HG02884 (cell line): Measurements from ENCODE around the gene RHOT2.

Experiments used
- ATAC-seq: cut with Tn5 transposase; IDR thresholded peaks from one replicate; pipeline ENCODE4 v1.9.1; 2021; ENCODE audit warnings: mild to moderate bottlenecking, moderate library complexity; ENCODE audit not compliant: unreplicated experiment

Gene RHOT2

DNA sequence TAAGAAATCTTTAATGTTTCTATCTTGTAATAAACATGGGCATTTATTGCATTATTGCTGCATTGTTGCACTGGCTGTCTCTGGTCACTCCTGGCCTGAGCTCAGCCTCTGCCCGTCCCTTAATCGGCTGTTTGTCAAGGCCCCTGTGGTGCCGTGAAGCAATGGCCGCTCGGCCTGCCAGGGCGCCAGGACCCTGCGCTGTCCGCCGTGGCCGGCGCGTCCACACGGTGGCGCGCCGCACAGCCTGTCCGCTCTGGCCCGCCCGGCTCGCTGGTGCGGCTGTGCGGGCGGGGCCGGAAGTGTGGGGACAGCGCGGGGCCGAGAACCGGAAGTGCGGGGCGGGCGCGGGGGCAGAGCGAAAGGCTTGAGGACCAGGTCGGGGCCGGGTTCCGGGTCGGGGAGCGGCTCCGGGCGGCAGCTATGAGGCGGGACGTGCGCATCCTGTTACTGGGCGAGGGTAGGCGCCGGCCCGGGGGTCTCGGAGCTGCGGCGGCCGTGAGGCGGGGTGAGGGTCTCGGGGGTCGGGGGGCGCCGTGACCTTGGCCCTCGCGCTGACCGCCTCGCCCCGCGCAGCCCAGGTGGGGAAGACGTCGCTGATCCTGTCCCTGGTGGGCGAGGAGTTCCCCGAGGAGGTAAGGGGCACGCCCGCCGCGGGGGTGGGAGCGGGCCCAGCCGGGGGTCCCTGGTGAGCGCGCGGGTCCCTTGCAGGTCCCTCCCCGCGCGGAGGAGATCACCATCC is at the start of gene RHOT2:
Gene RHOT2 (plus strand): TSS at position 353 of the 739 bp plus-strand sequence. CDS start 68 bp downstream, at position 421.
- peak; percentile 68 for ATAC-seq

DNA sequence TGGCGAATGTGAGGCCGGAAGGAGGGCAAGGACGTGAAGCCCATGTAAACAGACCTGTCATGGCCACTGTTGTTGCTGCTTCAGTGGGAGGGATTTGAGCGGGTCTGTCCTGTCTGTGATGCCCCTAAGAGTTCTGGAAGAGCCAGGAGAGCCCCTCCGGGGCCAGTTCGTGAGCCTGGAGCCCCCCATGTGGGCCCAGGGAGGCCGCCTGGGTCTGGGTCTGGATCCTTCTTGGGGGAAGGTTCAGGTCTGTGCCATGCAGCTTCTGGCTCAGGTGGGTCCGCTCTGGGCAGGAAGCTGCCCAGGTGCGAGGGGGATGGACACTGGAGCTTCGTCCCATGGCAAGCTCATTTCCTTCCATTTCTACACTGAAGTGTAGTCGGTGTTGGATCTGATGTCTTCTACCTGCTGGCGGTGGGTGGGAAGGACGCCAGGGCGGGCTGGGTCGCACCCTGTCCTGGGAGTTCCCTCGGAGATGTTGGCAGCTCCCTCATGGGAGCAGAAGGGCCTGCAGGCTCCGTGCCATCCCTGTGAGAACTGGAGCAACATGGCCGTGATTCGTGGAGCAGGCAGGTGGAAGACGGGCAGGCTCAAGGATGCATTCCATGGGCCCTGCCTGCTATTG is 48.3 kb upstream of the RHOT2 start:
- no peak for ATAC-seq

DNA sequence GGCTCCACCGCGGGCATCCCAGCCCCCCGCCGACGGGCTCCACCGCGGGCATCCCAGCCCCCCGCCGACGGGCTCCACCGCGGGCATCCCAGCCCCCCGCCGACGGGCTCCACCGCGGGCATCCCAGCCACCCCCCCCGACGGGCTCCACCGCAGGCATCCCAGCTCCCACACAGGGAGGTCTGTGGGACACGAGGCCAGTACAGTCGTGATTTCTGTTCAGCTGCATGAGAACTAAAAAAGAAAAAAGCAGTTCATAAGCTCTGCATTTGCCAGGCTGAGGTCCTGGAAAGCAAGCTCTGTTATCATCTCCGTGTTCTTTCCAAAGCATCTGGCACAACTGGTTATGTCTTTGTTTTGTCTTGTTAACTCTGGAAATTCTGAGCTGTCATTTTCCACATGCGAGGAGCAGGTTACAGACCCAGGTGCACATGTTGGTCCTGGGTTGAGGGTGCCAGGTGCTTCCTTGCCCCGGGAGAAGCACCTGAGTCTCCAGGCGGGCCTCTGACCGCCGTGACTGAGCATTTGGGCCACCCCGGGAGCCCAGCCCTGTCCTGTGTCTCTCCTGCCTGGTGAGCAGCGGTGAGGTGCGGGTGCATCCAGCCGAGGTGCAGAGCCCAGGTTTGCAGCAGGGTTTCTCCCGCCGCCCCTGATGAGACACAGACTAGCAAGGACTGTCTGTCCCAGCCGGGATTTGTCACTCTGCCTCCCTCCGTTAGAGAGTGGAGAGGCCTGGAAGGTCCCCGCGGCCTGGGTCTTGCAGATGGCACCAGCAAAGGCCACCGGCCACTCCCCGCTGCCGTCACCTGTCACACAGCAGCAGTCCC is 47.0 kb upstream of the RHOT2 start:
- ATAC-seq, result no peak

DNA sequence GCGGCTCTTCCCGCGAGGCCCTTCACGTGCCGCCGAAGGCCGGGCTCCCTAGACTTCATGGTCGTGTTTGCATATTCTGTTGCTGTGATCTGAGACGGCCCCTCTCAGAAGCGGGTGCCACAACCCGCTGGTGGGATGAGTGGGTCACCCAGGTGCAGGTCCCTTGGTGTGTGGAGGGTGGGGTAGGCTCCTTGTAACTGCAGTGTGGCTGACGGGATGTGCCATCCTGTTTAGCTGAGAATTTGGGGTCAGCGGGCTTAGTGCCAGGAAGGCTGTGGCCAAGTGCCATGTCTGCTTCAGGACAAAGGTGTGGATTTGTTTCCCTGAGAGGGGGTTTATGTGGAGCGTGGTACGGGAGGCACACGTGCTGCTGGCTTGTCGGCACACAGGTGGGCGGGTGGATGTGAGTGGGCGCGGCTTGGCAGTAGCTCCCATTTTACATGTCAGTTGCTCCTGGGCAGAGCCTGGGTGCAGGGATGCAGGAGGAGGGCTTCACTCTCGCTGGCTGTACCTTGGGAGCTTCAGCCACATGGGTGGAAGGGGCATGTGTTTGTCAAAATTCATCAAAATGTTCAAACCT is 46.3 kb upstream of the RHOT2 start:
- ATAC-seq, result no peak

DNA sequence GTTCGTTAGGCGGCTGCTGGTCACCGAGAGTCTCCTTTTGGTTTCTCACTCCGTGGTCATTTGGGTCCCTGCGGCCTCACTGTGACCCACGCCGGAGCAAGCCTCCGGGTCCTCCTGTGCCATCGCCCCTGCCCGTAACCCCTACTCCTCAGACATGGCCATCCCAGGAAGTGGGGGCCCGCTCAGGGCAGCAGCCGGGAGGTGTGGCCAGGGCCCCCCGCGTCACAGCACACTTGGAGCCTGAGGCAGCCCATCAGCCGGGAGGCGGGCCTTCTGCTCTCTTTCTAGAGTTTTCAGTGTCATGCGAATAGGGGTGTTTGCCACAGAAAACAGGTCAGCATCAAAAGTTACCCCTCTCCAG is 45.0 kb upstream of the RHOT2 start:
- no peak for ATAC-seq

DNA sequence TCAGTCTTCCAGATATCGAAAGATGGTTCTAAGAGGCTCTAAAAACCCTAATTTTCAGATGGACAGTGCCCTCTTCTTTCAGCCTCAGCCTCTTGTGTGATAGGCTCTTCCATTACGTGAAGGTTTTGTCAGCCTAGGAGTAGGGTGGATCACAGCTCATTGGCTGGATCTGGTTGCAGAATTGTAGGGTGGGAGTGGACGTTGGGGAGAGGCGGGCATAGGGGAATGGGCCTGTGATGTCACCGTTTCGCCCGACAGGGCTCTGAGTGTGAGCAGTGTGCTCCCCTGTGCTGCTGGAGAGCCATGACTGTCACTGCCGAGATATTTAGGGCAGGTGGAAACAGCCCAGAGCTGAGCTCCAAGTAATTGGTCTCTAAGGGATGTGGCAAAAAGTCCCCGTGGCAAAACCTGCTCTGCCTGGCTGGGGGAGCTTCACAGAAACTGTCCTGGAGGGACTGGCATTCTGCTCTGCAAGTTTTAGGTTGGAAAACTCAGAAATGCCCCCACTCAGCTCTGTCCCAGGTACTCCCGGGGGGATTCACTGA is 43.3 kb upstream of the RHOT2 start:
- no peak for ATAC-seq

DNA sequence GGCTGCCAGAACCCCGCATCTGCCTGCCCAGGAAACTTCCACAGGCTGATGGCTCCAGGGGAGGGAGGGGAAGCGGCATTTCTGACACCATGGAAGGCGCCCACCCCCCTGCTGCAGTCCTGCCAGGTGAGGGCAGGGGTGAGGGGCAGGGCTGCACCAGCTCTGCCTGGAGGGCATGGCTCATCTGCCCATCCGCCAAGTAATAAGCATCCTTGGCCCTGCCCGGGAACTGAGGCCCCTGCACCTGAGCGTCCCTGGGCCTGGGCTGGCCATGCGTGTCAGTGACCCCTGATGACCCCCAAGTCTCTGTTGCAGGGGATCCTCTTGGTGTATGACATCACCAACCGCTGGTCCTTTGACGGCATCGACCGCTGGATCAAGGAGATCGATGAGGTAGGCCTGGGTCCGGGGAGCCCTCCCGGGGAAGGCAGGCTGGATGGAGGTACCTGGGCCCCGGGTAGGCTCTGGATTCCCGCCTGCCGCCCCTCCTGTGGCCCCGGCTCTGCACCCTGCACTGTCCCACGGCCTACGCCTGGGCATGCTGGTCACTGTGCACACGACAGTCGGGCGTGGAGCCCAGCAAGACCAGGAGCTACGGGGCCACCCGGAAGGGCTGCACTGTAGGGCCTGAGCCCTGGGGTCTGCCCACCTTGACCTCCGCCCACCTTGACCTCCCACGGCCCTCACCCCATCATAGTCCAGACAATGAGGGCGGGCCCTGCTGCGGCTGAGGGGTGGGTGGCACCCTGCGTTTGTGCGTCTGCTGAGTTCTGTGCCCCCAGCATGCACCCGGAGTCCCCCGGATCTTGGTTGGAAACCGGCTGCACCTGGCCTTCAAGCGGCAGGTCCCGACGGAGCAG is 42.6 kb upstream of the RHOT2 start:
- ATAC-seq, result no peak

DNA sequence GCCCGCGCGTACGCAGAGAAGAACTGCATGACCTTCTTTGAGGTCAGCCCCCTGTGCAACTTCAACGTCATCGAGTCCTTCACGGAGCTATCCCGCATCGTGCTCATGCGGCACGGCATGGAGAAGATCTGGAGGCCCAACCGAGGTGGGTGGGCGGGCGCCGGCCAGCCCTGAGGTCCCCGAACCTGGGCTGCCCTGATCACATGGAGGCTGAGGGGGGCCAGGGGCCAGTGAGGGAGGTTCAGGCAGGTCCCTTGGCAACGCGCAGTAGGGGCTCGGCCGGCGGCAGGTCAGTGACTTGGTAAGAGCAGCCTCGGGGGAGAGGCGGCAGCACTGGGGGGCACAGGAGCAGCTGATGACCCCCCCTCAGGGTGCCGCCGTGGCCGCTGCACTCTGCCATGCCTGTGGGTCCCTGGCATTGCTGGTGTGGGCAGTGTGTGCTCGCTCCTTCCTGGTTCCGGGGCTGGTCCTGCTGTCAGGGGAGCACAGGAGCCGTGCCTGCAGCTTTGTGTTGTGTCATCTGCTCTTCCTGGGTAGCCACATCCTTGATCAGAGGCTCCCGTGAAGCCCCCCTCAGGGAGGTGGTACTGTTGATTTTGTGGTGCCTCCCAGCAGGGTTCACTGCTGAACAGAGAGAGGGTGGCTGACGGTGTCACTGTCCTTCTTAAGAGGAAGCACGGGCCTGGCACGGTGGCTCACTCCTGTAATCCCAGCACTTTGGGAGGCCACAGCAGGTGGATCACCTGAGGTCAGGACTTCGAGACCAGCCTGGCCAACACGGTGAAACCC is 41.8 kb upstream of the RHOT2 start:
- no peak for ATAC-seq

DNA sequence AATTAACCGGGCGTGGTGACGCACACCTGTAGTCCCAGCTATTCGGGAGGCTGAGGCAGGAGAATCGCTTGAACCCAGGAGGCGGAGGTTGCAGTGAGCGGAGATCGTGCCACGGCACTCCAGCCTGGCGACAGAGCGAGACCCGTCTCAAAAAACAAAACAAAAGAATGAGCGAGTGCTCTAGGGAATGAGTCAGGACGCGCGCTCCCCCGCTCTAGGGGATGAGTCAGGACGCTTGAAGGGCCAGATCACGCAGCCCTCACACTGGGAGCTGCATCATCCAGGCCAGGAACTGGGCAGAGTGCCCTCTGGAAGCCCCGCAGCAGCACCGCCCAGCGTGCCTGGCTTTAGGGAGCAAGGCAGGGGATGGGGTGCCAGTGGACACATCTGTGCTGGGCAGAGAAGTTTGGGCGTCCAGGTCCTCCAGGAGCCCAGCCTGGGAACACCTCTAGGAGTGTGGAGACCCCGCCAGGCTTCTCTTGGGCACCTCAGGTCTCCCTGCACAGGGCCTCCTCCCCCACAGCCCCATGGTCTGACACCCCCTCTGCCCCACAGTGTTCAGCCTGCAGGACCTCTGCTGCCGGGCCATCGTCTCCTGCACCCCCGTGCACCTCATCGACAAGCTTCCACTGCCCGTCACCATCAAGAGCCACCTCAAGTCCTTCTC is 41.0 kb upstream of the RHOT2 start:
- ATAC-seq, result no peak

DNA sequence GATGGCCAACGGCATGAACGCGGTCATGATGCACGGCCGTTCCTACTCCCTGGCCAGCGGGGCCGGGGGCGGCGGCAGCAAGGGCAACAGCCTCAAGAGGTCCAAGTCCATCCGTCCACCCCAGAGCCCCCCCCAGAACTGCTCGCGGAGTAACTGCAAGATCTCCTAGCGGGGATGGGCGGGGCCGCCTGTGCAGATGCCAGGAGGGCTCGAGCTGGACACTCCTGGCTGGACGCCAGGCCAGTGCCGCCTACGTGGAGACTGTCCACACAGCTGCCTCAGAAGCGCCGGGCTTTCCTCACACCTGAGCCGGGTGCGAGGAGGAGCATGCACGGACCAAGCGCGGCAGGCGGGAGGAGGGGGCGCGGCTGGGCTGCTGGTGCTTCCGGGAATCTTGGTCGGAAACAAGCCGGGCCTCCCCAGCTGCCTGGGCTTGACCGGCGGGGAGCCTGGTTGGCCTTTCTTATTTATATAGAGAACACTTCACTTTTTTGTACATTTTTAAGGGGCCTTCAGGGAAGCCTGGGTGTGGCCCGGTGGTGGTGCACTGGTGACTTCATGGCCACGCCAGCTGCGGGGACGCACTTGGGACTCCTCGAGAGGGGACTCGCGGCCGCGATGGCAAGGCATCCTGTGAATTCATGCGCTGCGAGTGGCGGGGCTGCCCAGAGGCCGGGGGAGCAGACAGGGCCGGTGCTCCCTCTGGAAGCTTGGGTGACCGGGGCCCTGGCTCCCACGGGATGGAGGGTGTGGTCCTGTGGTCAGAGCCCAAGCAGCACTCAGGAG is 40.3 kb upstream of the RHOT2 start:
- no peak for ATAC-seq

DNA sequence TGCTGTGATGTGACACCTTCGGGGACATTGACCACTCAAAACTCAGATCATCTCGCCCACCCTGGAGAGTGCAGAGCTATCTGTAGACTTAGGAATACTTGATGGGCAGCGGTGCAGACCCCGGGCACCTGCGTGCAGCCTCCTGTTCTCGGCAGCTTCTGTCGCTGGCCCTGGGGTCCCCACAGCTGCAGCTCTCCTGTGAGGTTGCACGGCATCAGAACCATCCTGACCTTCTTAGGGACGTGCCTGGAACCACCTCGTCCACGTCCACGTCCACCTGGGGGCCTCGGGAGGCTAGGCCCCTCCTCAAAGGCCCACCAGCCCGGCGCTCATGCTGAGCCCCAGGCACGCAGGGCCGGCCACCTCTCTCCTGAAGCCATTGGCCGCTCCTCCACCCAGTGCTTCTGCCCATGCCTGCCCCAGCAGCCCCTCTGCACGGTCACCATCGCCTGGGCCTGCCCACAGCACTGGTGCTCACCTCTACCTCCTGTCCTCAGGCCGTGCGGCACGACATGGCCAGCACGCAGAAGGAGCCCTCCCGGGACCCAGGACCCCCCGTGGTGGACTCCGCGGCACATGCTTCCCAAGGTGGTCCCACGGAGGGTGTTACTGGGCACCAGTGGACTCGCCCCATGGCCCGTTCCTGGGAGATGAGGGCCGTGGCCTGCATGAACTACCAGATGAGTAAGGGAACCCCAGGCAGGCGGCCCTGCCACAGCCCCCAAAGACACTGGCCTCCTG is 39.4 kb upstream of the RHOT2 start:
- ATAC-seq, result no peak

DNA sequence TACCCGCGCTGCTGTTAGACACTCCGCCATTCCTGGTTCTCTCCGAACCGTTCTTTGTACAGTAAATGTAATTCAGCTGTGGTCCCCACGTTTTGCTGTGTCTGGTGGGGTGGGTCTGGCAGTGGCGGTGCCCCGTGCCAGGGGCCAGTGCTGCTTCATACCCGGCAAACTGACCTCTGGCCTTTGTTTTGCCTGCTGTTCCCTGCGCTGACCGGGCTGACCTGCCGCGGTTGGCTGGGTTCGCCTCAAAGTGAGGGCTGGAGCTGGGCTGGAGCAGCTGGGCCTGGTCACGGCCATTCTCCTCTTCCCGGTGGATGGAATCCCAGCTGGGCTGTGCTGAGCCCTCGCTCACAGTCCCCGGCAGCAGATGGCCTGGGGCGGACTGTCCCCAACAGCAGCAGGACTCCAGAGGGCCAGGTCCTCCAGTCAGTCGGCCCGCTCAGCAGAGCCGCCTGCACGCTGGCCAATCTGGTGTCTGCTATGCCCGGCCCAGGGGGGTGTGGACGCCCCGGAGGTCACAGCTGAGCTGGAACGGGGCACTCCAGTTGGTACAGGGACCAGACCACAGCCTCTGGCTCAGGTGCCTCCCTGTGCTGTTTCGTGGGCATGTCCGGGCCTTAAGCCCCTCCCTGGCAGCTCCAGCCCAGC is 38.6 kb upstream of the RHOT2 start:
- no peak for ATAC-seq

DNA sequence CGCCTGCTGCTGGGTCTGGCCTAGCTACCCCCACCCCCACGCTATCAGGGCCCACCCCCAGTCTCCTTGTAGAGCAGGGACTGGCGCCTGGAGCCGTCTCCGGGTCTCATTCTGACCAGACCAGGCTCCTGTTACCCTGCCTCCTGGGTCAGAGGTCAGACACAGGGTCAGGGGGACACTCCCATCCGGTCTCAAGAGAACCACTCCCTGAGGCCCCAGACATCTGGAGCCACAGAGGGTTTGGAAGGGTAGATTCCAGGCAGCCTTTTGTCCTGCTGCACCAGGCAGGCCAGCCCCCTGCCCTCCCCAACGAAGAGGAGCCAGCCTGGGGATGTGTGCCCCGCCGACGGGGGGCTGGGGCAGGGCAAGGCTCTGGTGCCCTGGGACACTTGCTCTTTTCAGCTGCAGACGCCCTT is 38.1 kb upstream of the RHOT2 start:
- ATAC-seq, result no peak

DNA sequence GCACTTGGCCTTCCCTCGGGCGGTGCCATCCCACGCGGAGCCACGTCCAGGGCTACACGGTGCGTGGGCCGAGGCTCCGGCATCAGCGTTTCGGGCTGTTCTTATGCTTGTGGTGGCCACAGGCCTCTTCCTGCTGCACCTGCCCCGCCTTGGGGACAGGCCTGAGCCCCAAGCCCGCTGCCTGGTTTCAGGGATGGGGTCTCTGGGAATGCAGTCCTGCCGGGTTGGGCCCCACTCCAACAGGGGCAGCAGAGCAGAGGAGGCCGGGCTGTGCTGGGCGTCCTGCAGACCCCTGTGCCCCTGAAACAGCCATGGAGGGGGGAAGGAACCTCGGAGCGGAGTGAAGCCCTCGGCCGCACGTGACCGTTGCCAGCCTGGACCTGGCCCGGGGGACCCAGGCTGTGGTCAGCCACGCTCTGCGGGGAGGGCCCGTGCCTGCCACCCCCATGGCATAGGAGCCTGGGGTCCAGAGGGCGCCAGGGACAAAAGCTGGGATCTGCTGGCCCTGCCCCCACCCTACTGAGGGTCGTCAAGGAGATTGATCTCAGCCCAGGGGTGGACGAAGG is 37.6 kb upstream of the RHOT2 start:
- ATAC-seq, result no peak

DNA sequence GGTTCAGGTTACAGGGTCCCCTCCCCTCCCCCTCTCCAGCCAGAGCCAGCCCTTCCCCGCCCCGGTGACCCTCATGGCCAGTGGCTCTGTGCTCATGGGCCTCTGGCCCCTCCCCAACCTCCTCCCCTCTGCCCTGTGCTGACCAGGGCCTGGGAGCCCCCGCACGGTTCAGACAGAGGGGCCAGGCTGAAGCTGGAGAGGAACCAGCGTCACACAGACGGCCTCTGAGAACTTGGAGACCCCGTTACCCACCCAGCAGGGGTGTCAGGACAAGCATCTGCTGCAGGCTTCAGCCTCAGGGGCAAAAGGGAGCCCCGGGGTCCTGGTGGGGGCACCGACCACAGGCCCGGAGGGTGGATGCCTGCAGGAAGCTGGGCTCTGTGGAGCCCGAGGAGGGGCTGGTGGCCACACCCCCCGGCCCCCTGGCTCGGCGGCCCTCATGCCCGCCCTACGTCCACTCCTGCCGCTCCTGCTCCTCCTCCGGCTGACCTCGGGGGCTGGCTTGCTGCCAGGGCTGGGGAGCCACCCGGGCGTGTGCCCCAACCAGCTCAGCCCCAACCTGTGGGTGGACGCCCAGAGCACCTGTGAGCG is 37.0 kb upstream of the RHOT2 start, which contains the start of gene WFIKKN1:
Gene WFIKKN1 (plus strand): TSS at position 171 of the 591 bp plus-strand sequence. CDS start 269 bp downstream, at position 440.
- no peak for ATAC-seq

DNA sequence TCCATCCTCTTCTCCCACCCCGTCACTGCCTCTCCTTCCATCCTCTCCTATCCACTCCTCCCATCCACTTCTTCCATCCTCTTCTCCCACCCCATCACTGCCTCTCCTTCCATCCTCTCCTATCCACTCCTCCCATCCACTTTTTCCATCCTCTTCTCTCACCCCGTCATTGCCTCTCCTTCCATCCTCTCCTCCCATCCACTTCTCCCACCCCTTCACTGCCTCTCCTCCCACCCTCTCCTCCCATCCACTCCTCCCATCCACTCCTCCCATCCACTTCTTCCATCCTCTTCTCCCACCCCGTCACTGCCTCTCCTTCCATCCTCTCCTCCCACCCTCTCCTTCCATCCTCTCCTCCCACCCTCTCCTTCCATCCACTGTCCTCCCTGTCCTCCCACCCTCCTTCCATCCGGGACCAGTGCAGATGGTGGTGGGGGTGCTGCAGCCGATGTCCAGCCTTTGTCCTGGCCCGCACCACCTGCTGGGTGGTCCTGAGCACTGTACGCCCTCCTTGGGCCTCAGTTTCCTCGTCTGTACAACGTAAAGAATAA is 36.0 kb upstream of the RHOT2 start:
- ATAC-seq, result no peak
